H1 (cell line): ENCODE data around the gene LIPI. TPM values are rescaled to one million over a fixed set of nuclear protein-coding genes. Genes with fewer than 3 reads are reported as not detected.

Experiments
- CTCF ChIA-PET: fragments of 300-600 bp; sonication (Branson Sonifier 250); formaldehyde crosslinking; loops from one replicate; lab custom pipeline; 2021; ENCODE audit not compliant: partially characterized antibody; lab: Charles Lee
- POLR2A ChIA-PET: fragments of 300-600 bp; sonication (Branson Sonifier 250); formaldehyde crosslinking; loops from one replicate; lab custom pipeline; 2021; ENCODE audit warnings: inconsistent platforms; ENCODE audit not compliant: partially characterized antibody; lab: Charles Lee
- DNase-seq, 2 experiments: peaks; one replicate each; pipeline versions ENCODE4 v3.0.0 to v3.0.0-alpha.2; 2010 to 2022; ENCODE audit warnings: low spot score in 2 of 2, low read depth in 1 of 2, mixed read lengths in 1 of 2
- FAIRE-seq: peaks from 2 replicates; lab custom pipeline; 2011; peaks lifted over from hg19 to GRCh38; lab: Jason Lieb, UNC
- H2AFZ ChIP-seq: 2 replicates; pipeline ENCODE4 v1.8.1; 2012; ENCODE audit warnings: low read length, inconsistent platforms
- H2AK5ac ChIP-seq: 2 replicates; pipeline ENCODE4 v1.6.1; 2013; ENCODE audit warnings: low read depth, low read length
- H2BK120ac ChIP-seq: replicated peaks from 2 replicates; pipeline ENCODE3; 2013; ENCODE audit warnings: low read depth, low read length, inconsistent platforms
- H2BK12ac ChIP-seq: 2 replicates; pipeline ENCODE4 v1.6.1; 2013; ENCODE audit warnings: low read depth, low read length
- H2BK15ac ChIP-seq: 2 replicates; pipeline ENCODE4 v1.6.1; 2013; ENCODE audit warnings: low read length
- H2BK20ac ChIP-seq: 2 replicates; pipeline ENCODE4 v1.6.1; 2013; ENCODE audit warnings: low read length
- H2BK5ac ChIP-seq: 2 replicates; pipeline ENCODE4 v1.6.1; 2013; ENCODE audit warnings: low read depth, low read length
- H3K14ac ChIP-seq: 2 replicates; pipeline ENCODE4 v1.6.1; 2013; ENCODE audit warnings: inconsistent platforms; ENCODE audit not compliant: insufficient read length
- H3K18ac ChIP-seq: 2 replicates; pipeline ENCODE4 v1.6.1; 2013; ENCODE audit warnings: low read length; ENCODE audit errors: extremely low read depth
- H3K23ac ChIP-seq: 2 replicates; pipeline ENCODE4 v1.6.1; 2013; ENCODE audit warnings: inconsistent platforms; ENCODE audit not compliant: insufficient read length
- H3K23me2 ChIP-seq: 2 replicates; pipeline ENCODE4 v1.6.1; 2013; ENCODE audit warnings: low read depth, low read length
- H3K27ac ChIP-seq: 2 replicates; pipeline ENCODE4 v1.6.1; 2011; ENCODE audit warnings: low read depth, low read length, inconsistent platforms
- H3K27me3 ChIP-seq, 4 experiments: replicated peaks in 1 of 4; 1 replicate in 1 of 4; 2 replicates in 3 of 4; pipeline versions ENCODE4 v1.6.1 to v1.8.1; 2011 to 2013; ENCODE audit warnings: low read length in 3 of 4, mild to moderate bottlenecking in 3 of 4, inconsistent platforms in 2 of 4, mixed read lengths in 2 of 4, moderate library complexity in 1 of 4; ENCODE audit not compliant: control insufficient read depth in 3 of 4, insufficient read depth in 3 of 4; ENCODE audit errors: extremely low read depth in 1 of 4
- H3K36me3 ChIP-seq, 4 experiments: 2 replicates each; pipeline versions ENCODE4 v1.6.1 to v1.8.1; 2011 to 2013; ENCODE audit warnings: mild to moderate bottlenecking in 4 of 4, low read length in 3 of 4, moderate library complexity in 2 of 4, control low read depth in 1 of 4, inconsistent platforms in 1 of 4; ENCODE audit not compliant: insufficient read depth in 4 of 4, control insufficient read depth in 2 of 4
- H3K4ac ChIP-seq: replicated peaks from 2 replicates; pipeline ENCODE3; 2013; ENCODE audit warnings: low read length, low read depth, mixed read lengths, inconsistent platforms; ENCODE audit not compliant: insufficient read length
- H3K4me1 ChIP-seq, 4 experiments: replicated peaks in 1 of 4; 1 replicate in 1 of 4; 2 replicates in 3 of 4; pipeline versions ENCODE4 v1.6.1 to v1.8.1; 2011 to 2013; ENCODE audit warnings: low read length in 3 of 4, inconsistent platforms in 2 of 4, mixed read lengths in 1 of 4; ENCODE audit not compliant: insufficient read depth in 4 of 4, control insufficient read depth in 3 of 4
- H3K4me2 ChIP-seq, 2 experiments: 2 replicates each; pipeline versions ENCODE4 v1.6.1 to v1.8.1; 2011 to 2013; ENCODE audit warnings: low read depth in 2 of 2, low read length in 2 of 2, control low read depth in 1 of 2, inconsistent platforms in 1 of 2, mild to moderate bottlenecking in 1 of 2; ENCODE audit not compliant: insufficient read depth in 1 of 2
- H3K4me3 ChIP-seq, 4 experiments: fragments of 200-600, 300-600 bp in 1 of 4; sonication (generic), shearing (Covaris generic), sonication (Bioruptor Twin) in 1 of 4; 2 replicates each; pipeline versions ENCODE4 v1.5.1 to v1.8.1; 2011 to 2016; ENCODE audit warnings: low read length in 4 of 4, low read depth in 3 of 4, control low read depth in 2 of 4, inconsistent platforms in 2 of 4, mild to moderate bottlenecking in 2 of 4, mixed read lengths in 1 of 4, moderate library complexity in 1 of 4; ENCODE audit not compliant: insufficient read depth in 2 of 4; ENCODE audit errors: extremely low read depth in 1 of 4
- H3K56ac ChIP-seq: replicated peaks from 2 replicates; pipeline ENCODE3; 2013; ENCODE audit warnings: low read depth, mild to moderate bottlenecking, mixed read lengths, low read length, inconsistent platforms; ENCODE audit not compliant: insufficient read length
- H3K79me1 ChIP-seq: 2 replicates; pipeline ENCODE4 v1.6.1; 2013; ENCODE audit warnings: low read depth, low read length, control low read depth
- H3K79me2 ChIP-seq, 2 experiments: 2 replicates each; pipeline versions ENCODE4 v1.6.1 to v1.8.1; 2012 to 2013; ENCODE audit warnings: low read length in 2 of 2, mild to moderate bottlenecking in 2 of 2, inconsistent platforms in 1 of 2; ENCODE audit not compliant: insufficient read depth in 2 of 2, control insufficient read depth in 1 of 2
- H3K9ac ChIP-seq, 4 experiments: replicated peaks in 1 of 4; 1 replicate in 1 of 4; 2 replicates in 3 of 4; pipeline versions ENCODE4 v1.6.1 to v1.8.1; 2011 to 2013; ENCODE audit warnings: low read depth in 3 of 4, low read length in 3 of 4, control low read depth in 2 of 4, mild to moderate bottlenecking in 2 of 4, moderate library complexity in 2 of 4, inconsistent platforms in 1 of 4; ENCODE audit errors: extremely low read depth in 1 of 4
- H3K9me3 ChIP-seq, 2 experiments: 2 replicates each; pipeline versions ENCODE4 v1.6.1 to v1.8.1; 2012 to 2013; ENCODE audit warnings: mild to moderate bottlenecking in 2 of 2, moderate library complexity in 2 of 2, control low read depth in 1 of 2, inconsistent platforms in 1 of 2, low read depth in 1 of 2, low read length in 1 of 2, mixed read lengths in 1 of 2; ENCODE audit not compliant: insufficient read depth in 2 of 2
- H4K20me1 ChIP-seq, 2 experiments: replicated peaks in 1 of 2; 2 replicates each; pipeline versions ENCODE3 to v1.8.1; 2011 to 2013; ENCODE audit warnings: inconsistent platforms in 2 of 2, low read length in 2 of 2, mild to moderate bottlenecking in 1 of 2; ENCODE audit not compliant: insufficient read depth in 2 of 2, control insufficient read depth in 1 of 2
- H4K5ac ChIP-seq: 2 replicates; pipeline ENCODE4 v1.6.1; 2013; ENCODE audit warnings: low read length, low read depth, mixed read lengths, inconsistent platforms; ENCODE audit not compliant: insufficient read length
- H4K8ac ChIP-seq: 2 replicates; pipeline ENCODE4 v1.8.0; 2013; ENCODE audit warnings: mild to moderate bottlenecking, moderate library complexity, low read length, inconsistent platforms; ENCODE audit not compliant: insufficient read depth; ENCODE audit errors: extremely low read depth
- H4K91ac ChIP-seq: replicated peaks from 2 replicates; pipeline ENCODE3; 2013; ENCODE audit warnings: low read length, mixed read lengths, inconsistent platforms; ENCODE audit not compliant: insufficient read length
- CHD1 ChIP-seq: IDR thresholded peaks from 2 replicates; pipeline ENCODE4 v1.6.1; 2012; ENCODE audit warnings: low read depth, low read length, improper control_type of control experiment
- EGR1 ChIP-seq: IDR thresholded peaks from 2 replicates; pipeline ENCODE4 v1.6.1; 2011; ENCODE audit warnings: low read depth, low read length, borderline replicate concordance
- EP300 ChIP-seq, 2 experiments: IDR thresholded peaks; 1 replicate in 1 of 2; 2 replicates in 1 of 2; pipeline ENCODE4 v1.6.1; 2011 to 2012; ENCODE audit warnings: low read depth in 2 of 2, low read length in 2 of 2, mild to moderate bottlenecking in 2 of 2, borderline replicate concordance in 1 of 2, inconsistent platforms in 1 of 2, moderate library complexity in 1 of 2
- FOSL1 ChIP-seq: IDR thresholded peaks from 2 replicates; pipeline ENCODE4 v1.6.1; 2011; ENCODE audit warnings: mild to moderate bottlenecking, low read depth, low read length, moderate library complexity; ENCODE audit not compliant: insufficient read depth
- GTF2F1 ChIP-seq: IDR thresholded peaks from 2 replicates; pipeline ENCODE4 v1.6.1; 2012; ENCODE audit warnings: low read depth, low read length, improper control_type of control experiment, borderline replicate concordance
- JUND ChIP-seq: IDR thresholded peaks from 2 replicates; pipeline ENCODE4 v1.6.1; 2011; ENCODE audit warnings: mild to moderate bottlenecking, improper control_type of control experiment, low read length
- SIN3A ChIP-seq, 2 experiments: IDR thresholded peaks in 1 of 2; conservative IDR thresholded peaks in 1 of 2; 2 replicates each; pipeline ENCODE4 v1.6.1; 2011 to 2012; ENCODE audit warnings: low read length in 2 of 2, improper control_type of control experiment in 1 of 2, low read depth in 1 of 2, mild to moderate bottlenecking in 1 of 2
- SIX5 ChIP-seq: IDR thresholded peaks from 2 replicates; pipeline ENCODE4 v1.6.1; 2011; ENCODE audit warnings: mild to moderate bottlenecking, low read depth, low read length
- SP4 ChIP-seq: IDR thresholded peaks from 2 replicates; pipeline ENCODE4 v1.6.1; 2012; ENCODE audit warnings: low read length, inconsistent platforms
- ZNF274 ChIP-seq: IDR thresholded peaks from 2 replicates; pipeline ENCODE4 v1.7.0; 2012; ENCODE audit warnings: low read length, borderline replicate concordance; ENCODE audit errors: extremely low read depth
- WGBS, 2 experiments: shearing (Covaris generic) in 1 of 2; methylation state at CpG; one replicate each; pipeline versions ENCODE4 v1.1.6 to v1.1.7; 2013 to 2015; ENCODE audit warnings: low lambda C conversion rate in 2 of 2, mixed read lengths in 2 of 2, inconsistent platforms in 1 of 2, low coverage in 1 of 2, missing lambda C conversion rate in 1 of 2; ENCODE audit not compliant: insufficient replicate concordance in 2 of 2, insufficient coverage in 1 of 2, insufficient read length in 1 of 2; ENCODE audit errors: extremely low coverage in 1 of 2, missing lambda C conversion rate in 1 of 2; 5-methylcytosine and 5-hydroxymethylcytosine counted together
- polyA plus RNA-seq, 7 experiments: library from polyadenylated mRNA; depleted of rRNA in 3 of 7; stranded (reverse) in 5 of 7; unstranded in 2 of 7; fragments of >200 nt in 5 of 7; fragments of 200-250 nt in 2 of 7; gene quantifications; 1 replicate in 5 of 7; 2 replicates in 1 of 7; 4 replicates in 1 of 7; pipeline versions ENCODE4 v1.2.1 to v1.2.3, GENCODE V29; 2011 to 2013; ENCODE audit warnings: missing spikeins in 2 of 7, mixed read lengths in 2 of 7
- total RNA-seq: library from RNA; stranded (reverse); fragmentation: NEBNext Ultra II Directional; extraction: Animal tissue kit (Norgen Biotek cat#: 25700); gene quantifications from 2 replicates; pipeline ENCODE4 v1.2.1, GENCODE V29; 2021

LIPI gene
- total and polyA plus RNA-seq, 2 of the 8 experiments (the other 6 are each of a cell fraction or from before 2014, with no cell fraction given) = not detected

- H3K4me2 ChIP-seq = no peak overlapping the region
- H3K56ac ChIP-seq = no peak overlapping the region
- H3K14ac ChIP-seq = no peak overlapping the region
- no peaks in the 10 kb centered on the region for H3K23me2 ChIP-seq
- no peaks in the 10 kb centered on the region for H3K9me3 ChIP-seq
- 46% methylated on average over 2 of the region's 2 CpGs; no CpG with 5 or more reads in 1 of the 2 experiments for WGBS, 2 experiments
- no peaks in the 10 kb centered on the region for H3K36me3 ChIP-seq
- no peak overlapping the region for H4K91ac ChIP-seq
- TF ChIP-seq SIX5 = no peak
- TF ChIP-seq CHD1 = no peak
- no peak for TF ChIP-seq SP4
- no peak for TF ChIP-seq SIN3A (conservative IDR thresholded peaks at IDR 0.05 in 1 of 2, IDR thresholded peaks at IDR 0.05 in 1 of 2; ENCODE audit: low read depth in 1 of 2, low read length in 2 of 2)
- TF ChIP-seq FOSL1 = no peak
- TF ChIP-seq JUND = no peak
- TF ChIP-seq EP300 (IDR thresholded peaks at IDR 0.05; ENCODE audit: borderline replicate concordance in 1 of 2, low read depth in 2 of 2, low read length in 2 of 2) = no peak
- TF ChIP-seq GTF2F1 = no peak
- no peak for TF ChIP-seq ZNF274
- no peak for TF ChIP-seq EGR1
- TF ChIP-seq, all 59 proteins: peak for 0
- H2BK15ac ChIP-seq = no peak overlapping the region
- H4K20me1 ChIP-seq = no peaks in the 10 kb centered on the region
- H2BK20ac ChIP-seq = no peak overlapping the region
- CTCF ChIA-PET = interaction anchor here (1.0 to 1.1 kb wide), 3 partner anchors 9 to 189 kb away, joined by 3 to 4 read pairs (median 3); no protein-coding TSS in a partner anchor
- H2BK120ac ChIP-seq = no peak overlapping the region
- H3K18ac ChIP-seq = no peak overlapping the region
- H3K9ac ChIP-seq = no peak overlapping the region
- H3K27me3 ChIP-seq = no peaks in the 10 kb centered on the region
- no peaks in the 10 kb centered on the region for H3K79me2 ChIP-seq
- H2AFZ ChIP-seq = no peak overlapping the region; the same call in 1 of the 2 replicates
- H4K5ac ChIP-seq = no peak overlapping the region
- no peak overlapping the region for H3K4me3 ChIP-seq
- no peak overlapping the region for H3K4ac ChIP-seq
- H3K79me1 ChIP-seq = no peaks in the 10 kb centered on the region
- no peak overlapping the region for H2BK12ac ChIP-seq
- no peak for DNase-seq
- H2BK5ac ChIP-seq = no peak overlapping the region
- H3K4me1 ChIP-seq = peaks cover 0 to 2% (median 0%) of the 10 kb centered on the region in 4 experiments; a peak in 1 of 7 replicates
- H2AK5ac ChIP-seq = no peak overlapping the region
- no peak overlapping the region for H3K27ac ChIP-seq
- no peak overlapping the region for H3K23ac ChIP-seq
- POLR2A ChIA-PET = no interaction called here
- FAIRE-seq = no peak
- no peak overlapping the region for H4K8ac ChIP-seq
Observed at GRCh38 chr21:14241297-14241696, 30.5 kb upstream of the LIPI start.
